Esophagus mucosa (tissue), 1 donor: ENCODE measurements around the gene MGST1. TPM values are rescaled to one million over a fixed set of nuclear protein-coding genes. Genes with fewer than 3 reads are reported as not detected.

ENCODE experiments used
- ATAC-seq: fragments of 200-7000 bp; cut with Tn5 transposase; one replicate; pipeline ENCODE4 v1.9.1; 2020
- total RNA-seq: library from RNA; stranded (reverse); gene quantifications from one replicate; pipeline ENCODE4 v1.2.4, GENCODE V29; 2023
- donor health status: DM: yes; HTN: yes; CAD: no.

The MGST1 gene, protein sequence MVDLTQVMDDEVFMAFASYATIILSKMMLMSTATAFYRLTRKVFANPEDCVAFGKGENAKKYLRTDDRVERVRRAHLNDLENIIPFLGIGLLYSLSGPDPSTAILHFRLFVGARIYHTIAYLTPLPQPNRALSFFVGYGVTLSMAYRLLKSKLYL
- 145 TPM for total RNA-seq

DNA sequence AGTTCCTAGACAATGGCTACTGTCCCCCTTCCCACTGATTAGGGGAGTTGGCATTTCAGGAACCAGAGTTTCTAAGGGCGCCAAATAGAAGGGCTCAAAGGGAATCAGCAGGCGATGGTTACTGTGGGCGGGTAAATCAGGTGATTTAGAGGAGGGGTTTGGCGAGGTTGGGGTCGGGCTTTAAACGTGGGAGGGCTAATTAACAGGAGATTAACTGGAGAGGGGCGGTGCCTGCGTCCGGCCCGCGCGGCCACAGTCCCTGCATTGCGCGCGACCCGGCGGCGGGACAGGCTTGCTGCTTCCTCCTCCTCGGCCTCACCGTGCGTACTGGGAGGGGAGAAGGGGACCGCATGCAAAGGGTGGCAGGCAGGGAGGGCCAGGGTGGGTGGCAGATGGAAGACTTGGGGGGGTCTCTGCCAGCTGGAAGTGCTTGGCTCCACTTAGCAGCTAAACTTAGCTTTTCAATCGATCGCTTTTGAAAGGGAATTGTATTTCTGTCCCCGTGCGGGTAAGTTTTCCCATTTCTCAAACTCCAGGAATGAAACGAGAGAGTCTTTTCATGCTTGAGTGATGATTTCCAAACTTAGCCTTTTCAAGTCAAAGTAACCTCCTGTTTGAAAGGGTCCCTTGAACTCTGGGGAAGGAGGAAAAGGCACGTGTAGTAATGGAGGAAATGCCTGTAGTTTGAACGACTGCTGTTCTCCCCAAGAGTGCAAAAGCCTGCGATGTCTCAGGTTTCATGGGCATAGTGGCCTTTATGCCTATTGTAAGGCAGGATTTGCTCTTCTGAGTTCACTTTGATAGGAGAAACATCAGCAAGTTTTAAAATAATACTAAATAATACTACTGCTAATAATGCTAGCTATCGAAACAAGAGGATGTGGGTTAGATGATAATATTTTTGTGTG lies at the start of gene MGST1:
TSS of gene MGST1 (plus strand) at position 255 of the 908 bp plus-strand sequence. CDS start 6,608 bp downstream, outside the sequence.
- ATAC-seq, result peak; percentile 65

DNA sequence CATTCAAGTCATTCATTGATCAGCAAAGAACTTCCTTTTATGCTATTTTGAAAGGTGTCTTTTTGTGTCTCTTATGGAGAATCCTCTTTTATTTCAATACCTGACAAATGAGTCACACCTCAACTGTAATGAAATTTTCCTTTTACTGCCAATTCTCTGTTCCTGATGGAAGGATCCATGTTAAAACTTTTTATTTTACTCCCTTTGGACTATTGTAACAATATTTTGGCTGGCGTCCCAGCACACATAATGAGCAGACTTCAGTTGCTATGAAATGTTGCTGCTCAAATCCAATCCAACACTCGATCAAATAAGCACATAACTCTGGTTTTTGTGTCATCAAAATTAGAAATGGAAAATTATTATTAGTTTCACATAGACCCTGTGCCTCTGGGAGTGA lies 48.0 kb upstream of the MGST1 start:
- no peak for ATAC-seq

DNA sequence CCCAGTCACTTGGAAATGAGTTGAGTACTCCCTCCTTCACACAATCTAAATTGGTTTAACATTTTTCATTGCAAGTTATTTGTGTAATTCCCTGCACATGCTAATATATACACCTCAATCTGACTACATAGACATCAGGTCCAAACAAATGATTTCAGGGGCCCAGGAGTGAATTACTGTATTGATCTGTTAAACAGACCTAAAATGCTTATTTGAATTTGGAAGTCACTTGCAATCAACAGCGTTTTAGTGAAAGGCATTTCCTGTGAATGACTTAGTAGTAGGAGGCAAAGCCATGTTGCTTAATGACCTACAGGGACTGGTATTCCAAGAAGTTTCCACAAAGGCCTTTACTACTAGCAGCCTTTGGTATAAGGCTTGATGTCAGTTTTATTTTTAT lies 47.3 kb upstream of the MGST1 start:
- no peak for ATAC-seq

DNA sequence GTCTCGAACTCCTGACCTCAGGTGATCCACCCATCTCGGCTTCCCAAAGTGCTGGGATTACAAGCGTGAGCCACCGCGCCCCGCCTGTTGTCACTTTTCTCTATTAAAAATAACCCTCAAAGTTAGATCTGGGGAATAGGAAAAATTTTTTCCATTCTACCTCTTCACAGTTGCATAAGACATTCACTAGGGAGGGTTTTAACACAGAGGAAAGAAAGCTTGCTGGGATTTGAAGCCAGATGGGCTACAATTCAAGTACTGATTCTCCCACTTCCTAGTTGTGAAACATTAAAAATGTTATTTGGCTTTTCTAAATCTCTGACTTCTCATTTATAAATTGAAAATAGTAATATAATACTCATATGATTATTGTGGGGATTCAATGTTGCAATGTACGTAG lies 46.7 kb upstream of the MGST1 start:
- no peak for ATAC-seq

DNA sequence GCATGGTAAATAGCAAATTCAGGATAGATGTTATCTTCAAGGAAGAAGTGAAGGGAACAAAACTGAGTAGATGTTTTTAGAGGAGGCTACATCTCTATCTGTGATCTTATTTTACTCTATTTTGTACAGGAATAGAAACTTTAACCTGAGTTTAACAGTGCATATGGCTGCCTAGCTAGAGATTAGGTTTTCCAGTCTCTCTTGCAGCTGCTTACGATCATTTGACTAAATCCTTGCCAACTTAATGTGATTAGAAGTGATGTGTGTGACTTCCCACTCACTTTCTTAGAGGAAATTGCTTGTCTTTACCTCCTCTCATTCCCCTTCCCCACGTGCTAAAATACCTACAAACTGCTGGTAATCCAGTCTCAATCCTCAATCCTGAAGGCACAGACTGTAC lies 43.5 kb upstream of the MGST1 start:
- no peak for ATAC-seq

DNA sequence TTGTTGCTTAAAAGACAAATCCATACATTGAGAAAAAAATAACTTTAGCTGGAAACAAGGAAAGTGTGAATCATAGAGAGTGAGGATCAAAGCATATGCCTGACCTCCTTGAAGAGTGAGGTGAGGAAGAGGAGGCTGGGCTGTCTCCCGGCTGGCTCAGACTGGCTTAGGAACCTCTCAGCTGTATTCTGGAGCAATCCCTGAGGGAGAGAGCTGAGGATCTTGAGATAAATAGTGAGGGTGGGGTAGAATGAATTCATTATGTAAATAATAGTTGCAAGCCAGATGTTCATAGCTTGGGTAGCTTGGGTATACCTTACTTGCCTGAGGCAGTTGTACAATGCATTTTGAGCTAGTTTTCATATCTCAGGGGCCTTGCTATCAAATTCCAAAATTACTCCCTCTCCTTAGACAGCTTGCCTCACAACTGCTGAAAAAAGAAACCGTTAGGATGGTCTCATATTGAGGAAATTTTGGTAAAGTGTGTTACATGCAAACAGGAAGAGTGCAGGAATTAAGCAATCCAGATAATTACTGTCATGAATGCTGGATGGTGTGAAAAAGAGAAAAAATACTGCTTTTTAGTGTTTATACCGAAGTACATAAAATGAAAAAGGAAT lies 39.5 kb upstream of the MGST1 start:
- no peak for ATAC-seq

DNA sequence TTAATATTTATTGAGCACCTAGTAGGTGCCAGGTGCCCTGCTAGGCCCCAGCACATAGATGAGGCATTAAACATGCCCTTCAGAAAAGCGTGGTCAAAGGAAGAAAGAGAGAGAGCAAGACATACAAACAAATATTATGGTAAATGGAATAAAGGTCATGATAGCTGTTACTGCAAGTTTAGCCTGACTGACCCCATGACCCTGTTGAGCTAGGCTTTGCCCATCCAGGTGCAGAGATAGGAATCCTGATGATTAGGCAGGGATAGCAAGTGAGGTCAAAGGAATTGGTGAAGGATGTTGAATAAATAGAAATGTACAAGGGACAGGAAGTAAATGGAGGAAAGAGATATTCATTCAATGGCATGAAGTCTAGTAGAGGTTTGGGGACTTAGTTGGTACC lies 36.5 kb upstream of the MGST1 start:
- ATAC-seq, result no peak

DNA sequence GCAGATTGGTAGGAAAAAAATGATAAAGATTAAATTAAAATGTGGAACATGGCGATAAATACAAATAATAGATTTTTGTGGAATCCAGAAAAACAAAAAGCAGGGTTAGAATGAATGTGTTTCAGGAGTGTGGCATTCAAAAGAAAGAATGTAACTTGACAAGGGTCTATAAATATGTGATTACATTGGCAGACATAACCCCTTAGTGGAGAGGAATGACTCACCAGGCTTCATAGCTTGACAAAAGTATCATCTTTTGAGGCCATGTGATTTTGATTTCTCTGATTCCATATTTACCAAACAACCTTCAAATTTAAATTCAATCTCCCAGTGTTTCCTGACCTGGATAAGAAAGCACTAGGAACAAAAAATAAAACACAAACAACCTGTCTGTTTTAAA lies 24.4 kb upstream of the MGST1 start:
- no peak for ATAC-seq

DNA sequence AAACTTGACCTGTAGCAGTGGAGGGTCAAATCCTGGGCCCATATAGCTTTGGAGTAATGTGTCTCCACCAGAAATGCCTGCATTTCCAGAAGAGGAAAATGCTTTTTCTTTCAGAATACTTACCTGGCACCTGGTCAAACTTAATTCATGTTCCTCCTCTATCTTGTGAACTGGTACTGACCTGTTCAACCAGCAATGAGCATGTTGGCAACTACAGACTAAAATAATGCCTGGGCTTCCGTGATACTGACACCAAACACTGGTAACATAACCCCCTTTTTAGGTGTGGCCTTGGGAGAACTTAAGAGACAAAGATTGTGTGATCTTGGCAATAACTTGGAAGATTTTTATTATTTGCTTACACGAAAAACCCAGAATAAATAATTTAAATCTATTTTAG lies 23.8 kb upstream of the MGST1 start:
- ATAC-seq, result no peak

DNA sequence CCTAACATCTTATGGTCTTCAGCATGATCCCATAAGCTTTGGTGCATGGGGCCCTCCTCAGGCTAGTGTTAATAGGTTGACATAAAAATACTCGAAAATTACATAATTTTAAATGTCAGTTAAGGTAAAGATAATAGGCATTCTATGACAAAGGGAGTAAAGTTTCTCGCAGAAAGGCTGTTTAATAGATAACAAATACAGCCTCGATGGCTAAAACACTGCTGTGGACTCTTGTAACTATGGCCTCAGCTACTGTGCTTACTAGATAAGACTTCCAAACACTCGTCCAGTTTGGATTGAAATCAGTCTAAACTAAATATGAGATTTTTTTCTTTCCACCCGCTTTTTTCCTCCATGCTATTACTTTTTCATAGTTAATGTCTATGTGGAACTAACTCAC lies 23.2 kb upstream of the MGST1 start:
- ATAC-seq, result no peak

DNA sequence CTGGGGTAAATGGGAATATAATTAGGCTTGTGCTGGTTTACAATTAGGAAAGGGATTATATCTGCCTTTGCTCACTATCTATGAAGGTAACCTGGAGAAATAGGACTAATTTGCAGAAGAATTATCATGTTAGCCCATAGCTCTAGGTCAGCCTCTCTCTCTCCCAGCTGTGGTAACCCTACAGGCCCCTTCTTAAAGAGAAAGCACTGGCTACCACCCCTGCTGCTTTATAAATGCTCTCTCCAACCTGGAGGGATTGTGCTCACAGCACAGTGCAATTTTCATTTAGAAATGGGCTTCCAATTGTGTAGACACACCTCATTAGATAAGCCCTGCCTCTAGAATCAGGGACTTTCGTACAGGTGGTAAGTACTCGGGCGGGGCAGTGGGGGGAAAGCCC lies 22.7 kb upstream of the MGST1 start:
- ATAC-seq, result no peak

DNA sequence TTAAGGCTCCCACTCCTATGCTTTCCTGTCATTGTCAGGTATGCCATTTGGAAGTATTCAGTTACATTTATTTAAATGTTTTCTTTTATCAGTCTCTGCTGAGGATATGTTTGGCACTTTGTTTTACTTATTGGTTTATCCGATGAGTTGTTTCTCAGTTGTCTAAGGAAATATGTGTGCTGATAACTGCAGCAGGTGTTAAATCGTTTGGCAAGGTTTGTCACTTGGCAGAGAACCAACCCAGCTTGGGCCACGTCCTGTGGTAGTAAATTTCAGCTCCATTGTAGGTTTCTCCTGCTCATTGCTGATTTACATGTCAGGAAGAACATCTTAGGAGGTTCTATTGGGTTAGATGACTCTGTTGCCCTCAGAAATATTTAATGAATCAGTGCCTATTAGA lies 22.0 kb upstream of the MGST1 start:
- no peak for ATAC-seq

DNA sequence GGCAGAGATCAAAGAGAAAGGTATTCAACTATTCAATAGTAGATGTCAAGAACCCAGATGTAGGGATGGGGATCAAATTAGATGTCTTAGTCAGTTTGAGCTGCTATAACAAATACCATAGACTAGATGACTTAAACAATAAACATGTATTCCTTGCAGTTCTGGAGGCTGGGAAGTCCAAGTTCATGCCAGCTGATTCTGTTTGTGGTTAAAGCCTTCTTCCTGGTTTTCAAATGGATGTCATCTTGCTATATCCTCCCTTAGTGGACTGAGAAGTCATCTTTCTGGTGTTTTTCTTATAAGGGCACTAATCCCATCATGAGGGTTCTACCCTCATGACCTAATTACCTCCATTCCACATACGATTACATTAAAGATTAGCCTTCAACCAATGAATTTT lies 19.5 kb upstream of the MGST1 start:
- no peak for ATAC-seq

DNA sequence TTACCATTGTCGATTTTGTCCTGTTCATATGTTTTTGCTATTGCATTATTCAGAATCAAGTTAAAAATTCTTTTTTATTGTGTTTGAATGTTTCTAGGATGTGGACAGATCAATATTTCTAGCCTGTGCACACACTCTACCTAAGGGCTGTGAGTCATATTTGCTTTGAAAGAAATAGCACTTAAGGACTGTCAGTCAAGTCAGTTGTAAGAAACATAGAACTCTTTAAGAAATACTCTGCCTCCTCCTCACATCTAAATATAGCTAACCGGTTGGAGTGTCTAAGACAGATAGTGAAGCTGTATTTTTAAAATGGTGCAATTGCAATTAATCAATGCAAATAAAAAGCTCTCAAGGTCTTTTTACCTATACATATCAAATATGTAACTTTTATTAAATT lies 17.9 kb upstream of the MGST1 start:
- ATAC-seq, result peak; percentile 51

DNA sequence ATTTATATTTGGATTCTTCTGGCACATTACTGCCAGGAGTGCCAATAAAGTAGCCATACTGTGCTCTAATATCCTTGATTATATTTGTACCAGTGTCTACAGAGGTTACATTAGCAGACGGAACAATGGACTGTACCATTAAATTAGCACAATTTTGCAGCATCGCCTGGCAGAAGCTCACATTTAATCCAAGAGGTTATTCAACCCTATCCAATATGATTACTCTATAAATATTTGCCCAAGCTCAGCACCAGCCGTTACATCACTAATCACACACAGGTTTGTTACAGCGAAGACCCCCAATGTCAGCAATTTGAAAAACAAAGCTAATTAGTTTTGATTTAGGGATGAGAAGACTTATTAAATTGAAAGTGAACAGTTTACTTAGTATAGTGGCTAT lies 16.9 kb upstream of the MGST1 start:
- no peak for ATAC-seq

DNA sequence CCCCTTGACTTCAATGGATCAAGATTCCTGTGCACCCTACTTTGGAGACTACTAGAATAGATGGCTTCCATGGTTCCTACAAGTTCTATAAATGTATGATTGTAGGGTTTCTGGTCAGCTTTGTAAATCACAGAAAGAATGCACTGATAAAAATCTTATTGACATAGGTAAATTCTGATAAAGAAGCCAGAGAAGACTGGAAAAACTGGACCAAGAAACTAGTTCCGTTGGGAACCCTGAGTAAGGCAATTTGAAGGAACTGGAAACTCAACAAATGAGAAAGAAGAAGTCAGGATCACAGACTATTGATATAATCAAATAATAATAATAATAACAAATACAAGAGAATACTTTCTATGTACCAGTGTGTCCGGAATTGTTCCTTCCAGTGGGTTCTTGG lies 15.4 kb upstream of the MGST1 start:
- no peak for ATAC-seq

DNA sequence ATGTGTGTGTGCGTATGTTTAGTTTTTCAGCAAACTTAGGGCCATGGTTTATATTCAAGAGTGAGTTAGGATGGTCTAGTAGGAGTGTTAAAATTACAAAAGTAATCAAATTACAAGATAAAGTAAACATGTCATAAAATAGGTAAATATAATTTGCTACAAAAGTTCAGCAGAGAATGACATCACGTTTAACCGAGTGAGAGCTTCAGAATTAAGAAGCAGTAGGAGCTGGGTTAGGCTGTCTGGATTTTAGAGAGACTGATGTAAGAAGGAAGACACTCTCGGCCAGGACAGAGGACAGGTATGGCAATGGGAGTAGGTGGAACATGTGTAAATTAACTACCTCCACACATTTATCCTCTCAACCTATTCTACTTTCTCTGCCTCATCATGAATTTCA lies 11.6 kb upstream of the MGST1 start:
- ATAC-seq, result no peak

DNA sequence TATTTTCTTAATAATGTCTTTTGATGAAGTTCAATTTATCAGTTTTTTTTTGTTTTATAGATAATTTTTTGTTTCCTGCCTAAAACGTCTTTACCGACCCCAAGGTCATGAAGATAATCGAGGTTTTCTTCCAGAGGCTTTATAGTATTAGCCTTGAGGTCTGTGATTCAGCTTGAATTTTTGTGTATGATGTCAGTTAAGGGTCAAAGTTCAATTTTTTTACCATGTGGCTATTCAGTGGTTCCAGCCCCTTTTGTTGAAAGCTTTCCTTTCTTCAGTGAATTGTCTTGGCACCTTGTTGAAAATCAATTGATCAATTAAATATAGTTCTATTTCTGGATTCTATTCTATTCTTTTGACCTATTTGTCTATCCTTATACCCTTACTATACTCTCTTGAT lies 3.2 kb upstream of the MGST1 start:
- no peak for ATAC-seq

DNA sequence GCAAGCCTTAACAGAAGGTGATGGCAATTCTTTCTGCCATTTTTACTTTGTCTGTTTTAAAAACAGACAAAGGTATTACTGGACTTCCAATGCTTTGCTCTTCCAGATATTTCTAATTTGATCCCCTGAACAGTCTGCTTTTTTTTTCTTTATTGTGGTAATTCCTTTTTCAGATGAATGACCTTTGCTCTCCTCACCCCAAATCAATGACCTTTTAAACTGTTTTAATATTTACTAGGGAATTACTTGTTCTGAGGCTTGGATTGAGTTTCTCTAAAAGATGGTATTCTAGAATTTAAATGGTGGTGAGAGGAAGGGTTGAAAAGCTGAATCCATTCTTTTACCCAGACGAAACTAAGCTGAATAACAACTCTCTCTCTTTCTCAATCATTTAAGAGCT lies 2.3 kb upstream of the MGST1 start:
- ATAC-seq, result no peak

DNA sequence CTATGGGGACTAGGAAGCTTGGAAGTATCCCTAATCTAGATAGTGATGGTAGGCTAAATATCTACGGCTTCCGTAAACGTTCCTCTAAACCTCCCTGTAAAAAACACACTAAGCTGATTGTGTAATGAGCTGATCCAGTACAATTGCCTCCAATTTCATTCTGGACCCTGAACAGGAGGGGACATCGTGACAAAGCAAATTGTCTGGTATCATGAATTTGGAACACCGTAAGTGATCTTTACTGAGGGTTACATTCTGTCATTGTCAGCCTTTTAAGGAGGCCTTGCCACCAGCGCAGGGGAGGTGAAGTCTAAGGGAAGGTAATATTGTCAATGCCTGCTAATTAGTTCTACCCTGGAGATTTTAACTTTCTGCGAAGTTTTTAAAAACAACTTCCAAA lies 487 bp upstream of the MGST1 start:
- ATAC-seq, result no peak

DNA sequence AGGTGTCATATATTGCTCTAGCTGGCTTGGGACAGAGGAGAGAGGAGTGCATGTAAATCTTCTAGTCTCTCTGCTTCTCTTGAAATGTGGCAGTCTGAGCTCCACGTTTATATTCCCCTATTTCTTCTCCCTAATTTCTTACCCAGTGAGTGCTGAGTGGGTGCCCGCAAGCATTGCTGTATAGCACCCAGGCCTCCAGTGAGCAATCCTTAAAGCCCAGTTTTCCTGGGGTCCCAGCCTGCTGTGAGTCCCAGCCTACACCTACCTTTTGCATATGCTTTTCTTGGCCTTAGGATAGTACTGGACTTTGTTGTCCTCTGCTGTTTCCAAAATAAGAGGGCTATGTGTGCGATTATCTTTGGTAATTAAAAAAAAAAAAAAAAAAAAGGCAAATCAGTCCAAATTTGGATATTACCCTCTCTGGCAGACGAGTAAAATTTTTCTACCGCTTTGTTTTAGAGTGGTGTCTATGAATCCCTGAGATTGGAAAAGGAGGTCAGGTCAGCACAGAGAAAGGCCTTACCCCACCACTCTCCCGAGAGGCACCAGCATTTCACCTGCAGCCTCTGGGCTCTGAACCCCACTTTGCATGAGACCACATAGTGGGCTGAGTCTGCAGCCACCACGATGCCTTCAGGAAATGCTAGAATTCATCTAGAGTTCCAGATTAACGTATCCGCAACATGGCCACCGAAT lies 1.1 kb downstream of the MGST1 start:
- ATAC-seq, result no peak

DNA sequence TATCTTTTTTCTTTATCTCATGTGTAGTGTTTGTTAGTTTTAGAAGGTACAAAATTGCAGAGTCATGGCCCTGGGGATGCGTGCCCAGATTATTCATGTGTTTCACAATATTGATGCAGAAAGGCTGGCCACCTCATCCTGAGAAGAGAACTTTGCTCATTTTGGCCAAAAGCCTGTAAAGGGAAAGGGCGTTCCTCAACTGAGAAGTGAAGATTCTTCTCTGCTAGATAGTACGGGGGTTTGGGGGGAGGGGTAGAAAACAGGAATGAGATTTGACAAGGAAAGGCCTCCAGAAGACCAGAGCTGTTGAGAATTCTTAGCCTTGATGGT lies 1.7 kb downstream of the MGST1 start:
- peak; percentile 56 for ATAC-seq

DNA sequence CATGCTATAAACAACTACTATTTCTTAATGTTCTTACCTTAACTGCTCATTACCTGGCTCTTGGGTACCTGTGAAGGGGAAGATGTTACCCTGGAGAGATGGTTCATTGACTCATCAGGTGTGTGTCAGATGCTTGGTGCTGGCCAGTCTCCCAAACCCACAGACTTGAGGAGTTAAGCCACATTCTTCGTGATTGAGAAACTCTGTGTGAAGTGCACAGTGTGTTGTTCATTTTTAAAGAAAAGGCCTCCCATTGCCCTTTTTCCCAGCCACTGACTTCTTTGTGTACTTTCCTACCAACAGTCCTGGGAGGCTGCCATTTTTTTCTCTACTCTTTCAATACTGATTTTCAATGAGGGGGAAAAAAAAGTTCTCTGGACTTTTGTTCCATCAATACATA lies 3.2 kb downstream of the MGST1 start:
- ATAC-seq, result peak; percentile 96

DNA sequence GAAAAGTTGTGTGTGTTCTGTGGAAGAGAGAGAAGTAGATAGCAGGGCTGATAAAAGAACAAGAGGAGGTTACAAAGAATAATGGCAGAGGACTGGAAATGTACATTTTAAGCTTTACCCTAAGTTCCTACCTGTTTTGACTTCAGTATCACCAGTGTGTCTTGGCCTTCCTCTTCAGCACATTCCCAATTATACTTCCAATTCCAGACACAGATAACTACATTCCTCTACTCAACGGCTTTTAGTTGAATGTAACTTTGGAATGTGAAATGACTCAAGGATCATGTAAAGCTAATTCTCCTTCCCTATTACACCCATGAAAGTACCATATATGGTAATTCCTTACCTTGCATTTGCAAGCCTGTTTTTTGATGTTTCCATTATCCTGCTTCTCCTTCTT lies 5.0 kb downstream of the MGST1 start:
- ATAC-seq, result no peak
